ENCODE measurements around the gene PTGFRN. TPM values are rescaled to one million over a fixed set of nuclear protein-coding genes. Genes with fewer than 3 reads are reported as not detected.

The PTGFRN gene
- total and polyA plus RNA-seq, 2 of the 4 experiments (the other 2 are of a cell fraction): 0.90 to 1.1 TPM

DNA sequence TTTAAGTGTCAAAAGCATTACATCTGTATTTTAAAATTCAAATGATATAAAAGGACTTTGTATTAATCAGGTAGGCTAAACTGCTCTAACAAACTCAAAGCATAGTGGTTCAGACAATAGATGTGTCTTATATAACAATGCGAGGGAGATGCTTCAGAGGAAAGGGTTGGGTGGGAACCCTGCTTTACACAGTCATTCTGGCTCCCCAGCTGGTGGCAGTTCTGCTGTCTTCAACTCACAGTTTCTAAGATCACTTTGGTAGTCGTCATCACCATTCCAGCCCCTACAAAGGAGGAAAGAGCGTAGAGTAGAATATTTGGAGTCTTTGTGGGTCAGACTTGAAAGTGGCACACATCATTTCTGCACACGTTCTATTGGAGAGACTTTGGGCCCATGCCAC, 4.2 kb downstream of the PTGFRN start:
- Histone ChIP-seq H4K20me1 (ENCODE audit: insufficient read depth, low read length) (no peaks in the 10 kb centered on the region), H3K56ac (ENCODE audit: extremely low read depth, insufficient read depth, low read length) (no peak overlapping the region)
- in situ Hi-C loops (cut with MboI; ENCODE audit: low sequenced_read_pairs): no loop called here

More for the DNA sequence above, 4.2 kb downstream of the PTGFRN start:
- Histone ChIP-seq H4K8ac (ENCODE audit: low read depth in 2 of 2, low read length in 2 of 2) (no peak overlapping the region), H3K36me3 (ENCODE audit: control insufficient read depth, insufficient read depth, low read length) (no peaks in the 10 kb centered on the region), H3K27me3 (ENCODE audit: control insufficient read depth, insufficient read depth, low read length) (peaks cover 51% of the 10 kb centered on the region), H3K18ac (ENCODE audit: low read depth, low read length) (no peak overlapping the region), H2BK120ac (ENCODE audit: low read depth, low read length) (no peak overlapping the region), H3K4me1 (ENCODE audit: control insufficient read depth, insufficient read depth, low read length) (no peaks in the 10 kb centered on the region), H2BK15ac (ENCODE audit: low read depth, low read length) (no peak overlapping the region), H2BK5ac (ENCODE audit: low read depth, low read length, poor library complexity, severe bottlenecking) (no peak overlapping the region), H4K91ac (ENCODE audit: insufficient read depth, low read depth, low read length) (no peak overlapping the region), H3K9me3 (ENCODE audit: control insufficient read depth, insufficient read depth, low read length) (no peaks in the 10 kb centered on the region), H2AFZ (replicated peaks; ENCODE audit: low read length, poor library complexity) (no peak overlapping the region), H2AK9ac (replicated peaks; ENCODE audit: low read depth, low read length, poor library complexity) (no peak overlapping the region), H3K27ac (ENCODE audit: insufficient read depth, low read length) (no peak overlapping the region), H3K23ac (ENCODE audit: low read depth, low read length) (no peak overlapping the region), H2AK5ac (ENCODE audit: low read depth, low read length) (no peak overlapping the region), H2BK20ac (ENCODE audit: low read depth, low read length) (no peak overlapping the region), H3K4me3 (ENCODE audit: insufficient read depth, low read depth, low read length) (no peak overlapping the region), H4K5ac (ENCODE audit: low read depth, low read length) (no peak overlapping the region), H3K79me1 (ENCODE audit: low read depth in 1 of 2, low read length in 2 of 2) (no peaks in the 10 kb centered on the region), H3K4ac (ENCODE audit: low read depth, low read length) (no peak overlapping the region), H3K14ac (replicated peaks; ENCODE audit: low read depth, low read length) (no peak overlapping the region), H3K9me1 (ENCODE audit: insufficient read depth, low read length) (no peaks in the 10 kb centered on the region), H3K9ac (ENCODE audit: low read depth, low read length) (no peak overlapping the region), H3K4me2 (ENCODE audit: low read depth, low read length) (no peak overlapping the region)
- WGBS, 2 experiments (ENCODE audit: extremely low coverage in 2 of 2, insufficient read length in 1 of 2): 20% methylated on average over 1 of the region's 4 CpGs; no CpG with 5 or more reads in 1 of the 2 experiments
- dilution Hi-C loops (cut with HindIII; ENCODE audit: low sequenced_read_pairs, unreplicated experiment): no loop called here
- intact Hi-C loops (cut with micrococcal nuclease): no loop called here
- CTCF ChIA-PET: interaction anchor here (0.6 kb wide), 1 partner anchor 136 kb away, joined by 3 read pairs; no protein-coding TSS in a partner anchor
- POLR2A ChIA-PET (ENCODE audit: unreplicated experiment): no interaction called here
- BruUV-seq (replicated peaks): no TSS peak
- DNase-seq (no peak), ATAC-seq (ENCODE audit: low read depth) (no peak)
- TF ChIP-seq MAFK (IDR thresholded peaks at IDR 0.05; ENCODE audit: low read depth, low read length) (no peak), RFX5 (IDR thresholded peaks at IDR 0.05; ENCODE audit: low read depth, low read length) (no peak), MAZ (IDR thresholded peaks at IDR 0.05; ENCODE audit: borderline replicate concordance, low read depth, low read length) (no peak), SMC3 (IDR thresholded peaks at IDR 0.05; ENCODE audit: low read depth, low read length) (no peak), POLR2A (IDR thresholded peaks at IDR 0.05; ENCODE audit: low read depth, low read length) (no peak), RCOR1 (IDR thresholded peaks at IDR 0.05; ENCODE audit: insufficient replicate concordance, low read length) (no peak), FOS (IDR thresholded peaks at IDR 0.05; ENCODE audit: low read depth, low read length) (no peak), MXI1 (IDR thresholded peaks at IDR 0.05; ENCODE audit: borderline replicate concordance, low read depth, low read length) (no peak), NFE2L2 (IDR thresholded peaks at IDR 0.05; ENCODE audit: low read depth, low read length) (no peak)
- TF ChIP-seq, protein P1, sequence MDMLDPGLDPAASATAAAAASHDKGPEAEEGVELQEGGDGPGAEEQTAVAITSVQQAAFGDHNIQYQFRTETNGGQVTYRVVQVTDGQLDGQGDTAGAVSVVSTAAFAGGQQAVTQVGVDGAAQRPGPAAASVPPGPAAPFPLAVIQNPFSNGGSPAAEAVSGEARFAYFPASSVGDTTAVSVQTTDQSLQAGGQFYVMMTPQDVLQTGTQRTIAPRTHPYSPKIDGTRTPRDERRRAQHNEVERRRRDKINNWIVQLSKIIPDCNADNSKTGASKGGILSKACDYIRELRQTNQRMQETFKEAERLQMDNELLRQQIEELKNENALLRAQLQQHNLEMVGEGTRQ (IDR thresholded peaks at IDR 0.05; ENCODE audit: low read depth, low read length): no peak
- TF ChIP-seq, protein P2, sequence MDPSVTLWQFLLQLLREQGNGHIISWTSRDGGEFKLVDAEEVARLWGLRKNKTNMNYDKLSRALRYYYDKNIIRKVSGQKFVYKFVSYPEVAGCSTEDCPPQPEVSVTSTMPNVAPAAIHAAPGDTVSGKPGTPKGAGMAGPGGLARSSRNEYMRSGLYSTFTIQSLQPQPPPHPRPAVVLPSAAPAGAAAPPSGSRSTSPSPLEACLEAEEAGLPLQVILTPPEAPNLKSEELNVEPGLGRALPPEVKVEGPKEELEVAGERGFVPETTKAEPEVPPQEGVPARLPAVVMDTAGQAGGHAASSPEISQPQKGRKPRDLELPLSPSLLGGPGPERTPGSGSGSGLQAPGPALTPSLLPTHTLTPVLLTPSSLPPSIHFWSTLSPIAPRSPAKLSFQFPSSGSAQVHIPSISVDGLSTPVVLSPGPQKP (IDR thresholded peaks at IDR 0.05; ENCODE audit: borderline replicate concordance, low read depth, low read length): no peak
